ENCODE results near the gene COA7. TPM values are rescaled to one million over a fixed set of nuclear protein-coding genes. Genes with fewer than 3 reads are reported as not detected.

COA7 gene
- total RNA-seq, 2 experiments from 2014 or later: 16.3 to 17.6 TPM

DNA sequence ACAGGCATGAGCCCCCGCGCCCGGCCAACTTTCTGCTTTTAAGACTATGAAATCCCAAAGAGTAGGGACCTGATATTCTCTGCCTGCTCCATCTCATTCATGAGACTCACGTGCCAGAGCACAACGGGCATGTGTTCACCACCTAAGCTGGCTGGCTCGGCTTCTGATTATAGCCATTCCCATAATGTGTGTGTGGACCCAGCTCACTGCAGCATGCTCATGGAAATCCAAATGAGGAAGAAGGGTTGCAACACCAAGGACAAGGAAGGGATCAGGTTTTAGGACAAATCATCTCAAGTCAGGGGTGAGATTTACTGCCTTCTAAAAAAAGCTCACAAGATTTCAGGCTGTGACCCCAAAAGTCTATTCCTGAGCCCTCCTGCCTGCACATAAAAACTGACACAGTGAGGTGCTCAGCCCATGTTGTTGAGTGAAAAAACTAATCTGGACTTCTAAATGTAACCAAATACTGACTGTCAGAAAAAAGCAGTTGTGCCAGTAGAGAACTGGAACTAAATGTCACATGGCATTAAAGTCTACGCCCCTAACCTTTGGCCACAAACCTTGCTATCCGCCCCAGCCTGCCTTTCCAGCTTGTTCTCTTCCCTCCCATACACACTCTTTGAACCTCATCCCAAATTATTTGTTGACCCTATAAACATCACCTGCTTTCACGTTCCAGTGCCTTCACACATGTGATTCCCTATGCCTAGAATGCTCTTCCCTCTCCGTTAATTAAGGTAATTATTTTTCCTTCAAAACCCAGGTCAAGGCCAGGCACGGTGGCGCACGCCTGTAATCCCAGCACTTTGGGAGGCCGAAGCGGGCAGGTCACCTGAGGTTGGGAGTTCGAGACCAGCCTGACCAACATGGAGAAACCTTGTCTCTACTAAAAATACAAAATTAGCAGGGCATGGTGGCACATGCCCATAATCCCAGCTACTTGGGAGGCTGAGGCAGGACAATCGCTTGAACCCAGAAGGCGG is 9.1 kb upstream of the COA7 start:
- no peaks in the 10 kb centered on the region for H3K36me3 Mint-ChIP-seq (ENCODE audit: low read depth)
- H3K27me3 Mint-ChIP-seq: no peaks in the 10 kb centered on the region
- H3K9me3 Mint-ChIP-seq: no peaks in the 10 kb centered on the region
- DNase-seq: no peak
- ChIA-PET CTCF (no interaction called here), POLR2A (no interaction called here)
- H3K27ac Mint-ChIP-seq: no peak overlapping the region
- H3K4me1 Mint-ChIP-seq (ENCODE audit: low read depth): peaks cover 8% of the 10 kb centered on the region
- no peak for TF ChIP-seq CTCF (IDR thresholded peaks at IDR 0.05)
- ATAC-seq: no peak
- intact Hi-C loops (cut with micrococcal nuclease): loop anchor here (10.0 kb wide), 1 partner anchor 138 kb away; the partner anchor contains the start of gene ZYG11A
- H3K4me3 Mint-ChIP-seq: no peak overlapping the region

- no peak for DNase-seq
These were observed 8.1 kb upstream of the COA7 start for GRCh38 chr1:52706136-52706670.

GRCh38 chr1:52702886-52703787 is 5.0 kb upstream of the COA7 start:
- peak; percentile 95 for ATAC-seq
- H3K4me3 Mint-ChIP-seq: peak overlapping the region; percentile 76
- no peak for TF ChIP-seq CTCF (IDR thresholded peaks at IDR 0.05)
- peaks cover 17% of the 10 kb centered on the region for H3K4me1 Mint-ChIP-seq (ENCODE audit: low read depth)
- peak; percentile 90 for DNase-seq
- CTCF ChIA-PET: interaction anchor here (0.6 to 2.0 kb wide), 8 partner anchors 16 to 417 kb away, joined by 3 to 9 read pairs (median 4); partner anchors contain the start of gene ECHDC2
- H3K36me3 Mint-ChIP-seq (ENCODE audit: low read depth): no peaks in the 10 kb centered on the region
- POLR2A ChIA-PET: interaction anchor here (0.7 to 2.0 kb wide), 8 partner anchors 10 to 337 kb away, joined by 3 to 9 read pairs (median 4); partner anchors contain the start of genes CC2D1B and ZYG11B
- peak overlapping the region; percentile 89 for H3K27ac Mint-ChIP-seq
- no peaks in the 10 kb centered on the region for H3K9me3 Mint-ChIP-seq
- intact Hi-C loops (cut with micrococcal nuclease): loop anchor here (10.0 kb wide), 1 partner anchor 142 kb away; the partner anchor contains the start of gene ZYG11A
- H3K27me3 Mint-ChIP-seq: no peaks in the 10 kb centered on the region

More at GRCh38 chr1:52706136-52706670, 8.1 kb upstream of the COA7 start:
- no peak for TF ChIP-seq CTCF (IDR thresholded peaks at IDR 0.05)
- ChIA-PET POLR2A (interaction anchor here (0.6 kb wide), 1 partner anchor 8 kb away, joined by 3 read pairs; the partner anchor contains the start of gene COA7), CTCF (no interaction called here)
- no peak overlapping the region for H3K27ac Mint-ChIP-seq
- no peak overlapping the region for H3K4me3 Mint-ChIP-seq
- H3K27me3 Mint-ChIP-seq: no peaks in the 10 kb centered on the region
- ATAC-seq: no peak
- H3K9me3 Mint-ChIP-seq: no peaks in the 10 kb centered on the region
- H3K4me1 Mint-ChIP-seq (ENCODE audit: low read depth): peaks cover 10% of the 10 kb centered on the region
- intact Hi-C loops (cut with micrococcal nuclease): loop anchor here (10.0 kb wide), 1 partner anchor 139 kb away; the partner anchor contains the start of gene ZYG11A
- H3K36me3 Mint-ChIP-seq (ENCODE audit: low read depth): no peaks in the 10 kb centered on the region

GRCh38 chr1:52695627-52696026 is 2.5 kb downstream of the COA7 start:
- no peak for TF ChIP-seq CTCF (IDR thresholded peaks at IDR 0.05)
- H3K27ac Mint-ChIP-seq: no peak overlapping the region
- no peak for DNase-seq
- H3K9me3 Mint-ChIP-seq: peaks cover 1% of the 10 kb centered on the region
- ATAC-seq: no peak
- ChIA-PET POLR2A (no interaction called here), CTCF (interaction anchor here (2.7 kb wide), 1 partner anchor 8 kb away, joined by 11 read pairs; no protein-coding TSS in a partner anchor)
- peak overlapping the region; percentile 3 for H3K4me3 Mint-ChIP-seq
- intact Hi-C loops (cut with micrococcal nuclease): loop anchor here (5.0 kb wide), 1 partner anchor 487 kb away; no protein-coding TSS in a partner anchor
- no peaks in the 10 kb centered on the region for H3K27me3 Mint-ChIP-seq
- peaks cover 24% of the 10 kb centered on the region for H3K4me1 Mint-ChIP-seq (ENCODE audit: low read depth)
- H3K36me3 Mint-ChIP-seq (ENCODE audit: low read depth): peaks cover 38% of the 10 kb centered on the region

Measured in activated CD8-positive, alpha-beta T cell treated with anti-CD3 and anti-CD28 coated beads for 36 hours (primary cell).